ENCODE data around the gene STAC2.
"Not testable (repeated sequence)": the region's sequence is repeated elsewhere in the genome, so short reads cannot be mapped to it uniquely, and the experiment has no call there.

The STAC2 gene

DNA sequence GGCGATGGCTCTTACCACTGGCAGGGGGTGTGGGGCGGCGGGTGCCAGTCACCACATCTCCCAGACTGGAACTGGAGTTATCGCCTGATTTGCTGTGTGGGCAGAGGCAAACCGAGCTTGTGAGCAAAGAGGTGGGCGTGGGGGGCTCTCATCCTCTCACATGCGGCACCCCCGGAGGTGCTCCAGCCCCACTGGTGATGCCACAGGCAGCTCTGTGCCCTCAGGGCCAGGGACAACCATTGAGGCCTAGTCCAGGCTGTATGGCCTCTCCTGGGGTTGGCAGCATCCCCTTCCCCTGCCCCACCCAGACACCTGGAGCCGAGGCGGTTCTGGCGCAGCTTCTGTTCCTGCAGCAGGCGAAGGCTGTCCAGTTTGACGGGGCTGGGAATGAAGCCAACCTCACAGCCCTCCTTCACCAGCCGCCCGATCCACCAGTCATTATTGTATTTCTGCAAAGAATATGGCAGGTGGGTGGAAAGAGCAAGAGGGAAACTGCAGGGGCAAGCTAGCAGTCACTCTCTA, 39.2 kb downstream of the STAC2 start:
- DNase-seq: no peak

GRCh38 chr17:39183720-39184119, 42.0 kb downstream of the STAC2 start:
- DNase-seq: no peak

- DNase-seq: no peak
Measured at GRCh38 chr17:39183045-39183444, 42.7 kb downstream of the STAC2 start.

DNA sequence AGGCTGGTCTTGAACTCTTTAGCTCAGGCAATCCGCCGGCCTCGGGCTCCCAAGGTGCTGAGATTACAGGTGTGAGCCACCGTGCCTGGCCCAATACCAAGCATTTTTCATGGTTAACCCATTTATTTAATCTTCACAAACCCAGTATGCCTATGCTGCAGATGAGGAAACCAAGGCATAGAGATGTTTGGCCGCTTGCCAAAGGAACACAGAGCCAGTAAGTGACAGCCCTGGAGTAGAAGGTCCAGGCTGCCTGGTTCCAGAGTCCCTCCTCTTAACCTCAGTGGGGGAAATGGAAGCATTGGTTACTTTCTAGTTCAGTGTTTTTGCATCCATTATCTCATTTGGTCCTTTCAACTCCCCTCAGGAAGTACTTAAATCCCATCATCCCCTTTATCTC, 44.4 kb downstream of the STAC2 start:
- DNase-seq: no peak

DNA sequence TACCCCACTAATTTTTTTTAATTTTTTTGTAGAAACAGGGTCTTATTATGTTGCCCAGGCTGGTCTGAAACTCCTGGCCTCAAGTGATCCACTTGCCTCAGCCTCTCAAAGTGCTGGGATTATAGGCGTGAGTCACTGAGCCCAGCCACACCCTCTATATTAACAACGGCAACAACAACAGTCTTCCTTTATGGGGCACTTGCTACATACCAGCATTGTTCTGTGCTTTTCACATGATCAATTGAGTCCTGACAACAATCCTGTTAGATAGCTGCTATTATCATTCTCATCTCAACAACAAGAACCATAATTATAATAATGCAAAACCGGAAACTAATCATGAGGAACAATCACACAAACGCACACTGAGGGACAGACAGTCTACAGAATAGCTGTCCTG, 47.2 kb downstream of the STAC2 start:
- no peak for DNase-seq

DNA sequence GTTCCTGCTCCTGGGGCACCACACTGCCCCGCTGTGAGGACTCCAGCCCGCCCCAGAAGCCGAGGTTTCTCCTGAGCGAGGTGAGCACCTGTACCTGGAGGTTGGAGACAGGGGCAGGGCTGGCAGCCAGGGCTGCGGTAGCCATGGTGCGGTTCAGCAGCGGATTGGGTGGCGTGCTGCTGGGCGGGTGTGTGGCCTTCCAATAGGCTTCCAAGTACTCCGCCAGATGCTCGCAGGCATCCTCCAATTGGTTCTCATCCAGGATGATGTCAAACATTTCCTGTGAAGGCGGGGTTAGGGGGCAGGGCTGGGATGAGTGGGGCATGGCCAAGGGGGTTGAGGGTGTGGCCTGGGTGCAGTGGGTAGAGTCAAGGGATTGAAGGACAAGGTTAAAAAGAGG, 48.5 kb downstream of the STAC2 start:
- DNase-seq: no peak

DNA sequence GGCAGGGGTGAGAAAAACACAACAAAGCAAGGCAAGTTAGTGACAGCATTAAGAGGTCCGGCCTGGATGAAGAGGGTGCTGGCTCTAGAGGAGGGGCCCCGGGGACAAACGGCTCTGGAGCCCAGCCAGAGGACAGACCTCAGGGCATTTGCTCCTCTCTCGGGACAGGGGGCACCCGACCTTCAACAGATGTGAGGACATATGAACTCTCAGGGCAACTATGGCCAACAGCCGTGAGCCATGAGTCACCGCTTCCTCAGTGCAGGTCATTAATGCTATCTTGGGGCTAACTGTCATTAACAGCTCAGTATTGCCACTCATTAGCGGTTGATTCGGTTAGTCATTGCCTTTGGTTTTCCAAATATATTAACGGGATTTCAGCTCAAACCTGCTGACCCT, 50.1 kb downstream of the STAC2 start:
- DNase-seq: no peak

GRCh38 chr17:39174920-39175694, 50.6 kb downstream of the STAC2 start:
- peak; percentile 80 for DNase-seq

DNA sequence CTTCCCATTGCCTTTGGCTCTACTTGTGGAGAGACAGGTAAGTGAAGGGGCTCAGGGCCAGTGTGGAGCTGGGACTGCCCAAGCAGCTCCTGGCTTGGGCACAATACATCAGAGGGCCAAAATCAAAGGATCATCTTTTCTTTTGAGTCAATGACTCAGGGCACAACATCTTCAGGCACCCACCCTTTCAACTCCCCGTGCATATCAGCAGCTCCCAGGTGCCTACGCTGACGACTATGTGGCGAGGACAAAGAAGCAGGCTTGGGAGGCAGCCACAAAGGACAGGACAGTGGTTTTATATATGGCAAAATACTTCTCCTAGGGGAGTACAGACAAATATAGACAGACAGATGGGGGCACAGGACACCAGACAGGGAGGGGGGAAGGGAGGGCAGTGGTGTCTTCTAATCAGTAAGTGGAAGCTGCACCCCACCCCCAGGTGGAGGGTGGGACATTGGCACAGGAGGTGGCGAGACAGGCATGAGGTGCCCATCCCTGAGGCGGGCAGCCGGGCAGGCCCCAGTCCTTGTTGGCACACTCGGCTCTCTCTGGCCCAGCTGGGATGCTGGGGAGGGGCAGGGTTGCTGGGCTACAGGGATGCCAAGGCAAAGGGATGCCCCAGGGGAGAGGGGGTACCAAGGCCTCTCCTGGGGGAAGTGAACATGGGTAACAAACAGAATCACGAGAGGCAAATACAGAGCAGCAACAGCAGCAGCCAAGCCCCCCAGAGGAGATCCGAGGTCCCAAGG, 52.0 kb downstream of the STAC2 start:
- DNase-seq: no peak

- no peak for DNase-seq
Measured at GRCh38 chr17:39173080-39173479, 52.7 kb downstream of the STAC2 start.

DNA sequence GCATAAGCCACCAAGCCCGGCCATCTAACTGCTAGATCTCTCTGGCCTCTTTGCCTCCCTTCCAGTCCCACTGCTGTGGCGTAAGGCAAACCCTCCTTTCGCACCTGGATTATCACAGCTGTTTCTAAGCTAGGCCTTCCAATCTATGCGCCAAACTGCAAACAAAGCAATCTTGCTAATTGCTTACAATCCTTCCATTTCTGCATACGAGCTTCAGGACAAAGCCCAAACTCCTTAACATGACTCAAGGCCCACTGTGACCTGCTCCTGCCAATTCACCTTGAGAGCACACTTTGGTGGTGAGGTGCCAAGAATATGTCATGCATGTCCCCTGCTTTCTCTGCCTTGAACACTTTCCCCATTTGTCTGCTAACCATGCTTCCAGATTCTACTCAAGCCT, 53.8 kb downstream of the STAC2 start:
- DNase-seq: no peak

GRCh38 chr17:39170558-39170957, 55.2 kb downstream of the STAC2 start:
- DNase-seq: no peak

DNA sequence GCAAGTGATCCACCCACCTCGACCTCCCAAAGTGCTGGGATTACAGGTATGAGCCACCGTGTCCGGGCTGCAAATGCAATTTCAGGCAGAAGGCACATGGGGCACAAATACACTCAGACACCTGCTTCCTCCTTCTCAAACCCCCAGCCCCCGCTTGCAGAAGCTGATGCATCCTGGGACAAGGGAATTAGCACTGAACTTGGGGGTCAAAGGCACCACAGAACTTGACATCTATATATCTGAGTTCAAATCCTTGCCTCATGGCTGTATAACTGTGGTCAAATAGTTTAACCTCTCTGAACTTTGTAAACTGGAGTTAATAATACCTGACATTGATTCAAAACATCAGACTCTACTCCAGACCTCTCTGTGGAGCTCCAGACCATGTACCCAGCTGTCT, 55.6 kb downstream of the STAC2 start:
- no peak for DNase-seq

- no peak for DNase-seq
Measured at GRCh38 chr17:39169518-39169917, 56.2 kb downstream of the STAC2 start.

- DNase-seq: no peak
Measured at GRCh38 chr17:39169101-39169500, 56.6 kb downstream of the STAC2 start.

DNA sequence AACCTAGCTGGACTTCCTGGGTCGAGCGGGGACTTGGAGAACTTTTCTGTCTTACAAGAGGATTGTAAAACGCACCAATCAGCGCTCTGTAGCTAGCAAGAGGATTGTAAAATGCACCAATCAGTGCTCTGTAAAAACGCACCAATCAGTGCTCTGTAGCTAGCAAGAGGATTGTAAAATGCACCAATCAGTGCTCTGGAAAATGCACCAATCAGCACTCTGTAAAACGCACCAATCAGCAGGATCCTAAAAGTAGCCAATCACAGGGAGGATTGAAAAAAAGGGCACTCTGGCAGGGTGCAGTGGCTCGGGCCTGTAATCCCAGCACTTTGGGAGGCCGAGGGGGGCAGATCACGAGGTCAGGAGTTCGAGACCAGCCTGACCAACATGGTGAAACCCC, 57.2 kb downstream of the STAC2 start:
- DNase-seq: not testable (repeated sequence)

DNA sequence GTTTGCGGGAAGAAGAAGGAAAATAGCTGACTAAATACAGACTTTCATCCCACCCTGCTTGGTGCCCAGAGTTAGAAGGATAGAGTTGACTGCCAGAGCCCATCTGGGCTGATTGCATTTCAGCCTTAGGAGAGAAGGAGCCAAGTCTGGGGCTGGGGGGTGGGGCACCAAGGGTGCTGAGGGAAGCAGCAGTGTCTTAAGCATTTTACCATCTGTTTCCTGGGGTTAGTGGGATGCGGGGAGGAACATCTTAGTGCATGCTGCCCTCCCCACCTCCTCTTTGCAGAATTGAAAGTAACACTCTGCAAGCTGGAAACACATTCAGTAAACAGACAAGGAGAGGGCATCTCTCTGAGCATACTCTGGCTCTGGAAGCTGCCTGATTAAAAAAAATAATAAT, 58.3 kb downstream of the STAC2 start:
- DNase-seq: peak; percentile 18

DNA sequence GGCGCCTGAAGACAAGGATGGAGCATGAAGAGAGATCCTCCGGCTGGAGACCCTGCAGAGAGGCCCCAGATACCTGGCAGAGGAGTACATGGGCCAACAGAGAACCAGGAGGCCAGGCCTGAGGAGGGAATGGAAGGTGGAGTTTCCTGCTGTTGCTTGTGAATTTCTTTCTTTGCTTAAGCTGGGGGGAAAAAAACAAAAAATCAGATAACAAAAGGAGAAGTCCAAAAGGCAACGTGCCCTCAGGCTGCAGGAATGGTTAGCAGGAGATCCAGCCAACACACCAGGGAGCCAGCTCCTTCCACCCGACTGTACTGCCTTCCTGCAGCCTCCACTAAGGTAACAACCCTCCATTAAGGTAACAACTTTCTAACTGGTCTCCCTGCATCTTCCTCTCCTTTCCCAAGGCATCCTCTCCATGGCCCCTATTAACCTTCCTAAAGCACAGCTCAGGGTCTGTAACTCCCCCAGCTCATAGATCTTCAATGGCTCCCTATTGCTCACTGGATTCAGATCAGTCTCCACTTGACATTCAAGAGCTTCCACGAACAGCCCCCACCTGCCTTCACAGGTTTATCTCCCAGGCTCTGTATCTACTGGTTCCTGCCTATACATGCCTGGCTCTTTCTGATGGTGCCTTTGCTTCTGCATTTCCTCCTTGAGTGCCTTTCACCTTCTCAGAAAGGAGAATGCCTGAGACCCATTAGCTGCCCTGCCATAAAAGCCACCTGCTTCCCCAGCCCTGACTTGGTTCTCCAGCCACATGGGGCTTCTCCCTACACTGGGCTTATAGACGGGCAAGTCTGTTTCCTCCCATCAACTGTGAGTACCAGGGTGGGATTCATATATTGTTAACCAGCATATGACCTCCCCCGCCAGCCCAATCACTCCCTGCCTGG, 59.1 kb downstream of the STAC2 start:
- no peak for DNase-seq

DNA sequence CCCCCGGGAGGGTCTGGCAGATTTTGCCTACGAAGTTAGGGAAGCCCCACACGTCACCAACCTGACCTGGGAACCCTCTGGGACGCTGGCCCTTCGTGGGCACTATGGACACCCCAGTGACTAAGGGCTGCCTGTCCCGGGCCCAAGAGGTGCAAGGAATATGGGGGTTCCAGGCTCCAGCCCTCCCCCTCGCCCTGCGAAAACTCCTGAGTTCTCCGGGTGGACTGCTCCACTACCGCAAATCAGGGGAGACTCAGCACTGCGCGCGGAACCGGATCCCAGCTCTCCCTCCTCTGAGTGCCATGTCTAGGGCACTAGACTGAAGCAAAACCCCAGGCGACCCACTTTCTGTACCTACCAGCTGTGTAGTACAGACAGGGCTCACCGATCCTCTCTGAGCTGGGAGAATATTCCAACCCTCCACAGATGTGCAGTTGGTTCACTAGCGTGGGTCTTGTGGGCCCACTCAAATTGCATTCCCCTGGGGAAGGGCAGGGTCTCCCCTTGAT, 59.9 kb downstream of the STAC2 start, which contains the start of gene ARL5C:
ARL5C (minus strand) TSS at position 321 of the 509 bp plus-strand sequence. CDS start 401 bp downstream, outside the sequence.
- no peak for DNase-seq

- DNase-seq: no peak
Measured at GRCh38 chr17:39165178-39165840, 60.4 kb downstream of the STAC2 start.

DNA sequence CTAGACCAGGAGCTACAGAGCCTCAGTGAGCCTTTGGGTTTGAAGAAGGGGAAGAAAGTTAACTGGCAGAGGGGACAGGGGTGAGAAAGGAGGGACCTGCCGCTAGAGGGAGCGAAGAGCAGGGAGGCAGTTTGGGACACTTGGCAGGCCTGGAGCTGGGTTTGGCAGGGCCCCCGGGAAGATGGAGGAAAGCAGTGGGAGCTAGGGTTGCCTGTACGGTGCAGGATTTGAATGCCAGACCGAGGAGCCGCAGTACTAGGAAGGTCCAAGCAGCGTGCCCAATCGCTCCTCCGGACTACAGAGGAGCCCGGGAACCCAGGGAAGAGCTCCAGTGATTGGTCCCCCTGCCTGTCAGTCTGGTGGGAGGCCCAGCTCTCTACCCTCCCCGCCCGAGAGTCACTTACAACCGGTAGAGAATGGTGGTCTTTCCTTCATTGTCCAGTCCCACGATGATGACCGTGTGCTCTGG, 61.0 kb downstream of the STAC2 start:
- DNase-seq: peak; percentile 80

- DNase-seq: no peak
Measured at GRCh38 chr17:39161962-39162361, 63.8 kb downstream of the STAC2 start.

Measured in CD4-positive, alpha-beta T cell treated with Interleukin-10 for 1 hour (primary cell).